ENCODE results near the gene NHLRC1.

Gene NHLRC1

DNA sequence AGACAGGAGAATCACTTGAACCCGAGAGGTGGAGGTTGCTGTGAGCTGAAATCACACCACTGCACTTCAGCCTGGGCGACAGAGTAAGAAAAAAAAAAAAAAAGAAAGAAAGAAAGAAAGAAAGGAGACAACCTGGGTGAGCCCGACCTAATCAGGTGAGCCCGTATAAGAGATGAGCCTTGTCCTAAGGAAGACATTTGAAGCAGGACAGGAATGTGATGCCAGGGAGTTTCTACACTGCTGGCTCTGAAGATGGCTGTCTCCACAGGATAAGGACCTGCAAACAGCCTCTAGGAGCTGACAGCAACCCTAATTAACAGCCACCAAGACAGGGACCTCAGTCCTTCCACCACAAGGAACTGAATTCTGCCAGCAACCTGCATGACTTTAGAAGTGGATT lies 41.9 kb downstream of the NHLRC1 start:
- no peak for DNase-seq

DNA sequence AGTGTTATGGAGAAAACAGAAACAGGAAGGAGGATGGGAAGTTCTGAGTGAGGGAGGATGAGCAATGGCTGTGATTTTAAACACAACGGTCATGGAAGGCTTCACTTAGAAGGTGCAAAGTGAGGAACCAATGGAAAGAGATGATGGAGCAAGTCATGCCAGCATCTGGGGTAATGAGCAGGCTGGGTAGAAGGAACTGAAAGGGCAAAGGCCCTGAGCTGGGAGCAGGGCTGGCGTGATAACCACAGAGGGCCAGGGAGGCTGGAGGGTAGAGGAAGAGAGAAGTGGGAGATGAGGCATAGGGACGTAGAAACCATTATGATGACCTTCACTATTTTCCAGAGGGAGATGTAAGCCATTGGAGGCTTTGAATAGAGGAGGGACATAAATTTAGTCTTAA lies 43.6 kb downstream of the NHLRC1 start:
- no peak for DNase-seq

GRCh38 chr6:18076231-18076630 lies 46.2 kb downstream of the NHLRC1 start:
- DNase-seq = no peak

- no peak for DNase-seq
Measured at GRCh38 chr6:18072841-18073240, 49.6 kb downstream of the NHLRC1 start.

DNA sequence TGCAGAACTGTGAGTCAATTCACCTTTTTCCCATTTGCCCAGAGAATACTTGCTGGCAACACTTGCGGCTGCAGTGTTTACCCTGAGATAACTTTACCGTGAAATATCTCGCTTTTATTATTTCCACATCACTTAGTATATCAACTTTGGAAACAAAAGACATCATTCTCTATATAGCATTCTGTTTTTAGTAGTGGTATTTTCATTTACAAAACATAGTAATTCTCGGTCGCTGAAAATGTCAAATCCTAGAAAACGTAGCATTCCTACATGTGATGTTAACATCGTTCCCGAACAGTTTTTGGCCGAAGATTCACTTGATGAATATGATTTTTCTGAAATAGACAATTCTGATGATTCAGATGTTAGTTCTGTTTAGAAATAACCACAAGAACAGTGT lies 52.0 kb downstream of the NHLRC1 start:
- no peak for DNase-seq
